HepG2 (cell line): ENCODE results near the gene ZMIZ1. TPM values are rescaled to one million over a fixed set of nuclear protein-coding genes. Genes with fewer than 3 reads are reported as not detected.

Experiments used
- ATAC-seq: fragments of 200-7000 bp; cut with Tn5 transposase; 3 replicates; pipeline ENCODE4 v1.9.1; 2020; ENCODE audit warnings: mild to moderate bottlenecking, moderate library complexity
- BruUV-seq: library from RNA; stranded (reverse); fragments of 400-500 nt; replicated peaks from 2 replicates; lab custom pipeline; 2021; lab: Mats Ljungman, UMichigan
- CTCF ChIA-PET: fragments of 300-600 bp; formaldehyde crosslinking; extraction: SDS; loops from one replicate; lab custom pipeline; 2021; ENCODE audit warnings: low total read pairs, inconsistent platforms, low intra/inter-chr PET ratio; lab: Yijun Ruan, JAX
- POLR2A ChIA-PET: fragments of 350-600 bp; sonication (Branson Sonifier 250); formaldehyde crosslinking; loops from one replicate; lab custom pipeline; 2020; ENCODE audit warnings: antibody characterized with exemption, inconsistent platforms; lab: Yijun Ruan, JAX
- DNase-seq: peaks from one replicate; pipeline ENCODE4 v3.0.0-alpha.2; 2015; ENCODE audit warnings: low spot score
- FAIRE-seq: peaks from 3 replicates; lab custom pipeline; 2011; peaks lifted over from hg19 to GRCh38; lab: Jason Lieb, UNC
- H2AFZ ChIP-seq: one replicate; pipeline ENCODE4 v1.6.1; 2011; ENCODE audit warnings: low read length, inconsistent platforms
- H3K27ac ChIP-seq: fragments of 300-600 bp; 3 replicates; pipeline ENCODE4 v1.8.0; 2011; ENCODE audit warnings: mixed run types, mild to moderate bottlenecking, mixed read lengths, low read length, inconsistent platforms; ENCODE audit not compliant: insufficient read depth; ENCODE audit errors: extremely low read length
- H3K27me3 ChIP-seq, 2 experiments: fragments of 200-600 bp in 1 of 2; 2 replicates in 1 of 2; 3 replicates in 1 of 2; pipeline versions ENCODE4 v1.6.0 to v1.8.0; 2011; ENCODE audit warnings: low read length in 2 of 2, mild to moderate bottlenecking in 2 of 2, moderate library complexity in 2 of 2, inconsistent platforms in 1 of 2; ENCODE audit not compliant: insufficient read depth in 2 of 2, control insufficient read depth in 1 of 2
- H3K36me3 ChIP-seq, 2 experiments: fragments of 200-600 bp in 1 of 2; replicated peaks in 1 of 2; 2 replicates in 1 of 2; 3 replicates in 1 of 2; pipeline versions ENCODE4 v1.5.1 to v1.8.0; 2011; ENCODE audit warnings: low read length in 2 of 2, inconsistent platforms in 1 of 2; ENCODE audit not compliant: insufficient read depth in 2 of 2, control insufficient read depth in 1 of 2
- H3K4me1 ChIP-seq: 2 replicates; pipeline ENCODE4 v1.5.1; 2012; ENCODE audit warnings: low read length, inconsistent platforms; ENCODE audit not compliant: insufficient read depth
- H3K4me2 ChIP-seq: 2 replicates; pipeline ENCODE4 v1.6.0; 2011; ENCODE audit warnings: low read depth, low read length, inconsistent platforms
- H3K4me3 ChIP-seq, 3 experiments: fragments of 200-600 bp in 1 of 3; sonication (generic), shearing (Covaris generic) in 1 of 3; replicated peaks in 1 of 3; 2 replicates each; pipeline ENCODE4 v1.5.1; 2011 to 2016; ENCODE audit warnings: low read length in 3 of 3, inconsistent platforms in 2 of 3, low read depth in 2 of 3, mild to moderate bottlenecking in 2 of 3, control low read depth in 1 of 3, mixed read lengths in 1 of 3; ENCODE audit not compliant: insufficient read depth in 1 of 3
- H3K79me2 ChIP-seq: one replicate; pipeline ENCODE4 v1.6.1; 2011; ENCODE audit warnings: low read length, inconsistent platforms; ENCODE audit not compliant: insufficient read depth
- H3K9ac ChIP-seq: 2 replicates; pipeline ENCODE4 v1.6.0; 2011; ENCODE audit warnings: mild to moderate bottlenecking, low read depth, low read length, inconsistent platforms; ENCODE audit not compliant: insufficient read depth
- H3K9me3 ChIP-seq: 2 replicates; pipeline ENCODE4 v1.5.1; 2012; ENCODE audit warnings: mild to moderate bottlenecking, low read length
- H4K20me1 ChIP-seq: 2 replicates; pipeline ENCODE4 v1.6.0; 2011; ENCODE audit warnings: inconsistent platforms, mild to moderate bottlenecking, low read length, moderate library complexity; ENCODE audit not compliant: insufficient read depth
- AGO2 ChIP-seq: fragments of 200-400 bp; formaldehyde crosslinking; optimal IDR thresholded peaks from 2 replicates; pipeline ENCODE3; 2017; ENCODE audit warnings: mild to moderate bottlenecking, low read depth, low read length, moderate library complexity
- ATF2 ChIP-seq: sonication (generic); formaldehyde crosslinking; IDR thresholded peaks from 2 replicates; pipeline ENCODE4 v1.4.0; 2020; ENCODE audit warnings: missing genetic modification reagents
- ATF6 ChIP-seq: sonication (generic); formaldehyde crosslinking; conservative IDR thresholded peaks from 2 replicates; pipeline ENCODE4 v1.4.0; 2020; ENCODE audit warnings: missing genetic modification reagents
- MIER2 ChIP-seq: IDR thresholded peaks from 2 replicates; pipeline ENCODE4 v1.6.1; 2016; ENCODE audit warnings: missing biosample characterization, missing genetic modification reagents
- NFKB2 ChIP-seq: sonication (generic); formaldehyde crosslinking; IDR thresholded peaks from 2 replicates; pipeline ENCODE4 v1.4.0; 2020; ENCODE audit warnings: missing genetic modification reagents, borderline replicate concordance
- ZNF292 ChIP-seq: sonication (generic); formaldehyde crosslinking; IDR thresholded peaks from 2 replicates; pipeline ENCODE4 v1.8.1; 2022; ENCODE audit warnings: mild to moderate bottlenecking, low read depth, missing genetic modification reagents, borderline replicate concordance
- ZNF704 ChIP-seq: sonication (generic); formaldehyde crosslinking; IDR thresholded peaks from 2 replicates; pipeline ENCODE4 v1.8.1; 2023; ENCODE audit warnings: mild to moderate bottlenecking, inconsistent platforms, moderate library complexity, missing genetic modification reagents, borderline replicate concordance
- WGBS: methylation state at CpG from one replicate; pipeline ENCODE4 v1.1.6; 2017; ENCODE audit warnings: low lambda C conversion rate; 5-methylcytosine and 5-hydroxymethylcytosine counted together
- in situ Hi-C: cut with HindIII; loops from 2 replicates; pipeline ENCODE4 v1.10.0; 2017; ENCODE audit warnings: low pct_unique_long_range_greater_than_20kb; ENCODE audit not compliant: extremely low pct_ligation_motif_present
- intact Hi-C: fragments of 100-400 bp; cut with micrococcal nuclease; formaldehyde crosslinking; loops from one replicate; pipeline ENCODE4 v1.10.0; 2022; ENCODE audit not compliant: unreplicated experiment
- polyA plus RNA-seq, 8 experiments: library from polyadenylated mRNA; depleted of rRNA in 3 of 8; stranded (reverse) in 7 of 8; unstranded in 1 of 8; fragments of >200 nt; fragmentation: Illumina TruSeq in 4 of 8; extraction: Trizol in 4 of 8; gene quantifications; 2 replicates each; pipeline versions ENCODE4 v1.2.1 to v1.2.3, GENCODE V29; 2011 to 2016; ENCODE audit warnings: low read depth in 4 of 8, missing spikeins in 1 of 8, mixed read lengths in 1 of 8; ENCODE audit not compliant: insufficient read depth in 1 of 8
- total RNA-seq, 5 experiments: library from RNA; depleted of rRNA; stranded (reverse); fragments of >200 nt; fragmentation: Illumina TruSeq; extraction: Trizol; gene quantifications; 2 replicates each; pipeline ENCODE4 v1.2.3, GENCODE V29; 2016; ENCODE audit warnings: low read depth in 1 of 5

Gene ZMIZ1
- total and polyA plus RNA-seq, 2 of the 13 experiments (the other 11 are each of a cell fraction or from before 2014, with no cell fraction given) = 5.3 to 10.2 TPM

GRCh38 chr10:79242620-79243152 is 173.9 kb downstream of the ZMIZ1 start:
- H3K9ac ChIP-seq = no peak overlapping the region
- no peak overlapping the region for H3K27ac ChIP-seq
- no peak overlapping the region for H2AFZ ChIP-seq
- no peak for DNase-seq
- H3K4me3 ChIP-seq = no peak overlapping the region
- peaks cover 8 to 45% of the 10 kb centered on the region in 2 experiments; a peak in 3 of 5 replicates for H3K36me3 ChIP-seq
- ChIA-PET CTCF (no interaction called here), POLR2A (no interaction called here)
- H3K79me2 ChIP-seq = peaks cover 2% of the 10 kb centered on the region
- H3K27me3 ChIP-seq = no peaks in the 10 kb centered on the region
- H3K4me2 ChIP-seq = no peak overlapping the region
- in situ Hi-C loops = no loop called here
- peaks cover 33% of the 10 kb centered on the region; the same call in 1 of the 2 replicates for H4K20me1 ChIP-seq
- no peaks in the 10 kb centered on the region for H3K4me1 ChIP-seq
- intact Hi-C loops = no loop called here
- TF ChIP-seq ATF2 (CRISPR knock-in tag) = no peak
- no peak for TF ChIP-seq ZNF704 (CRISPR knock-in tag)
- TF ChIP-seq NFKB2 (CRISPR knock-in tag) = no peak
- TF ChIP-seq MIER2 (CRISPR knock-in tag) = no peak
- no peak for TF ChIP-seq ATF6 (CRISPR knock-in tag)
- TF ChIP-seq ZNF292 = no peak
- TF ChIP-seq AGO2 = peak; percentile 12
- TF ChIP-seq, all 625 proteins: peak for 1
- 98% methylated on average over 60 of the region's 60 CpGs for WGBS
- FAIRE-seq (no peak), ATAC-seq (no peak)
- no TSS peak for BruUV-seq
- no peaks in the 10 kb centered on the region for H3K9me3 ChIP-seq
